K562 (cell line): Measurements from ENCODE around the gene PACRG. TPM values are rescaled to one million over a fixed set of nuclear protein-coding genes. Genes with fewer than 3 reads are reported as not detected.

ENCODE experiments used
- ATAC-seq: fragments of 200-7000 bp; cut with Tn5 transposase; 3 replicates; pipeline ENCODE4 v1.9.1; 2020; ENCODE audit warnings: moderate library complexity
- BruUV-seq: library from RNA; stranded (reverse); fragments of 400-500 nt; replicated peaks from 2 replicates; lab custom pipeline; 2021; lab: Mats Ljungman, UMichigan
- CTCF ChIA-PET: fragments of 300-600 bp; formaldehyde crosslinking; extraction: SDS; loops from one replicate; lab custom pipeline; 2021; ENCODE audit warnings: low intra/inter-chr PET ratio; lab: Yijun Ruan, JAX
- POLR2A ChIA-PET: fragments of 300-600, 350-650 bp; sonication (Branson Sonifier 250); formaldehyde crosslinking; extraction: SDS; loops from one replicate; lab custom pipeline; 2021; ENCODE audit warnings: antibody characterized with exemption, inconsistent platforms; lab: Yijun Ruan, JAX
- DNase-seq, 4 experiments: peaks; one replicate each; pipeline versions ENCODE4 v3.0.0 to v3.0.0-alpha.2; 2011 to 2018; ENCODE audit warnings: low spot score in 3 of 4, mixed read lengths in 3 of 4; ENCODE audit errors: extremely low read depth in 1 of 4
- FAIRE-seq: peaks from 2 replicates; lab custom pipeline; 2011; peaks lifted over from hg19 to GRCh38; lab: Jason Lieb, UNC
- H2AFZ ChIP-seq: 2 replicates; pipeline ENCODE4 v1.6.0; 2011; ENCODE audit warnings: low read depth, low read length, control low read depth, inconsistent platforms
- H3K27ac ChIP-seq: fragments of 200-600 bp; 3 replicates; pipeline ENCODE4 v1.8.0; 2011; ENCODE audit warnings: low read depth, mild to moderate bottlenecking, control low read depth, inconsistent platforms, low read length, moderate library complexity, mixed read lengths; ENCODE audit errors: extremely low read depth
- H3K27me3 ChIP-seq, 2 experiments: fragments of 300-600 bp in 1 of 2; 2 replicates in 1 of 2; 3 replicates in 1 of 2; pipeline versions ENCODE4 v1.6.0 to v1.8.0; 2011; ENCODE audit warnings: inconsistent platforms in 2 of 2, low read length in 2 of 2, mild to moderate bottlenecking in 1 of 2, mixed read lengths in 1 of 2, moderate library complexity in 1 of 2; ENCODE audit not compliant: control insufficient read depth in 2 of 2, insufficient read depth in 2 of 2
- H3K36me3 ChIP-seq: fragments of 300-600 bp; 3 replicates; pipeline ENCODE4 v1.8.0; 2011; ENCODE audit warnings: mild to moderate bottlenecking, low read length, inconsistent platforms; ENCODE audit not compliant: control insufficient read depth, insufficient read depth
- H3K4me1 ChIP-seq, 2 experiments: fragments of 200-600 bp in 1 of 2; replicated peaks in 1 of 2; 2 replicates in 1 of 2; 3 replicates in 1 of 2; pipeline versions ENCODE4 v1.5.1 to v1.8.0; 2011; ENCODE audit warnings: inconsistent platforms in 2 of 2, low read length in 2 of 2, mild to moderate bottlenecking in 1 of 2, mixed read lengths in 1 of 2, moderate library complexity in 1 of 2; ENCODE audit not compliant: control insufficient read depth in 2 of 2, insufficient read depth in 2 of 2
- H3K4me2 ChIP-seq: 2 replicates; pipeline ENCODE4 v1.6.1; 2011; ENCODE audit warnings: low read length, control low read depth, inconsistent platforms, mixed read lengths; ENCODE audit not compliant: insufficient read depth
- H3K4me3 ChIP-seq: fragments of 200-600 bp; sonication (generic), shearing (Covaris generic); 2 replicates; pipeline ENCODE4 v1.5.1; 2016; ENCODE audit warnings: control low read depth, inconsistent platforms
- H3K79me2 ChIP-seq: fragments of 200-600 bp; 3 replicates; pipeline ENCODE4 v1.8.0; 2011; ENCODE audit warnings: low read length, inconsistent platforms; ENCODE audit not compliant: control insufficient read depth, insufficient read depth
- H3K9ac ChIP-seq, 2 experiments: 2 replicates each; pipeline versions ENCODE4 v1.6.0 to v1.6.1; 2011; ENCODE audit warnings: low read depth in 2 of 2, low read length in 2 of 2, control low read depth in 1 of 2, inconsistent platforms in 1 of 2, mild to moderate bottlenecking in 1 of 2, mixed read lengths in 1 of 2; ENCODE audit not compliant: insufficient read depth in 1 of 2
- H3K9me1 ChIP-seq: one replicate; pipeline ENCODE4 v1.6.0; 2011; ENCODE audit warnings: inconsistent platforms, mild to moderate bottlenecking, low read length, moderate library complexity; ENCODE audit not compliant: control insufficient read depth, insufficient read depth
- H3K9me3 ChIP-seq: replicated peaks from 2 replicates; pipeline ENCODE4 v1.5.1; 2011; ENCODE audit warnings: low read depth, low read length, inconsistent platforms; ENCODE audit not compliant: control insufficient read depth, insufficient read depth
- H4K20me1 ChIP-seq: replicated peaks from 2 replicates; pipeline ENCODE4 v1.6.1; 2011; ENCODE audit warnings: low read length, inconsistent platforms, mixed read lengths; ENCODE audit not compliant: control insufficient read depth, insufficient read depth
- C11orf30 ChIP-seq: fragments of 450-650 bp; IDR thresholded peaks from 2 replicates; pipeline ENCODE4 v1.6.1; 2016; ENCODE audit warnings: low read depth, mild to moderate bottlenecking
- EHMT2 ChIP-seq: fragments of 450-650 bp; IDR thresholded peaks from 2 replicates; pipeline ENCODE4 v1.6.1; 2018; ENCODE audit warnings: antibody characterized with exemption
- ELF2 ChIP-seq: fragments of 250-450 bp; sonication (Bioruptor Pico); IDR thresholded peaks from 2 replicates; pipeline ENCODE4 v1.5.0; 2021; ENCODE audit warnings: mild to moderate bottlenecking
- GATAD2B ChIP-seq: fragments of 450-650 bp; IDR thresholded peaks from 2 replicates; pipeline ENCODE4 v1.6.1; 2017; ENCODE audit warnings: mild to moderate bottlenecking, borderline replicate concordance
- MAFF ChIP-seq: IDR thresholded peaks from 2 replicates; pipeline ENCODE4 v1.6.1; 2012; ENCODE audit warnings: low read length, improper control_type of control experiment
- MAFK ChIP-seq: IDR thresholded peaks from 2 replicates; pipeline ENCODE4 v1.6.1; 2011; ENCODE audit warnings: low read length, improper control_type of control experiment
- MTF1 ChIP-seq: fragments of 250-450 bp; sonication (Bioruptor Pico); IDR thresholded peaks from 2 replicates; pipeline ENCODE4 v1.9.0; 2021; ENCODE audit warnings: moderate library complexity, mild to moderate bottlenecking, inconsistent platforms, borderline replicate concordance
- NEUROD1 ChIP-seq: fragments of 150-350 bp; IDR thresholded peaks from 2 replicates; pipeline ENCODE4 v1.6.1; 2014; ENCODE audit warnings: borderline replicate concordance, low read length, low read depth; ENCODE audit not compliant: partially characterized antibody
- RBM14 ChIP-seq: fragments of 200-400 bp; formaldehyde crosslinking; IDR thresholded peaks from 2 replicates; pipeline ENCODE4 v1.6.1; 2018; ENCODE audit warnings: low read depth, mild to moderate bottlenecking, low read length, moderate library complexity, borderline replicate concordance; ENCODE audit not compliant: insufficient read depth
- RBM39 ChIP-seq: fragments of 200-400 bp; formaldehyde crosslinking; optimal IDR thresholded peaks from 2 replicates; pipeline ENCODE3; 2018; ENCODE audit warnings: low read depth, low read length
- SMAD2 ChIP-seq: fragments of 150-350 bp; IDR thresholded peaks from 2 replicates; pipeline ENCODE4 v1.6.1; 2014; ENCODE audit warnings: low read depth, mild to moderate bottlenecking, low read length
- TAF1 ChIP-seq: IDR thresholded peaks from 2 replicates; pipeline ENCODE4 v1.6.1; 2011; ENCODE audit warnings: mild to moderate bottlenecking, low read length, moderate library complexity; ENCODE audit not compliant: insufficient read depth, control insufficient read depth, severe bottlenecking; ENCODE audit errors: extremely low read depth
- ZNF316 ChIP-seq: fragments of 450-650 bp; IDR thresholded peaks from 2 replicates; pipeline ENCODE4 v1.6.1; 2016
- ZNF77 ChIP-seq: fragments of 250-450 bp; sonication (Bioruptor Pico); IDR thresholded peaks from 2 replicates; pipeline ENCODE4 v1.5.0; 2020
- WGBS: fragments of 100-300 bp; shearing (Covaris generic); methylation state at CpG from one replicate; pipeline ENCODE4 v1.1.6; 2016; ENCODE audit warnings: low coverage, mixed read lengths; ENCODE audit not compliant: insufficient coverage; ENCODE audit errors: missing lambda C conversion rate; 5-methylcytosine and 5-hydroxymethylcytosine counted together
- in situ Hi-C: fragments of 300-500 bp; cut with MboI; formaldehyde crosslinking; loops from 4 replicates; pipeline ENCODE4 v1.15.0; 2018; ENCODE audit warnings: inconsistent platforms, mixed read lengths
- intact Hi-C: fragments of 100-400 bp; cut with micrococcal nuclease; formaldehyde crosslinking; loops from 2 replicates; pipeline ENCODE4 v1.14.2; 2022
- polyA plus RNA-seq, 8 experiments: library from polyadenylated mRNA; depleted of rRNA in 4 of 8; stranded (reverse) in 5 of 8; unstranded in 3 of 8; fragments of >200 nt; fragmentation: Nextera tagmentation in 2 of 8; fragmentation: Illumina TruSeq in 1 of 8; extraction: Ambion mirVana in 2 of 8; extraction: Trizol in 1 of 8; gene quantifications; 2 replicates each; pipeline versions ENCODE4 v1.2.1 to v1.2.3, GENCODE V29; 2011 to 2014; ENCODE audit warnings: inconsistent platforms in 1 of 8, missing spikeins in 1 of 8
- total RNA-seq, 7 experiments: library from RNA; depleted of rRNA in 6 of 7; stranded (reverse); fragments of >200 nt in 6 of 7; fragmentation: Illumina TruSeq in 2 of 7; extraction: Trizol in 2 of 7; gene quantifications; 2 replicates each; pipeline versions ENCODE4 v1.2.1 to v1.2.3, GENCODE V29; 2011 to 2021; ENCODE audit warnings: low replicate concordance in 1 of 7
- TF ChIP-seq, protein P1 (sequence below): IDR thresholded peaks from 2 replicates; pipeline ENCODE4 v1.6.1; 2011; ENCODE audit not compliant: insufficient read length; ENCODE audit errors: extremely low read depth

The PACRG gene
- total and polyA plus RNA-seq, 9 of the 15 experiments (the other 6 are each of a cell fraction or from before 2014, with no cell fraction given): 0.04 TPM; not detected in 8

DNA sequence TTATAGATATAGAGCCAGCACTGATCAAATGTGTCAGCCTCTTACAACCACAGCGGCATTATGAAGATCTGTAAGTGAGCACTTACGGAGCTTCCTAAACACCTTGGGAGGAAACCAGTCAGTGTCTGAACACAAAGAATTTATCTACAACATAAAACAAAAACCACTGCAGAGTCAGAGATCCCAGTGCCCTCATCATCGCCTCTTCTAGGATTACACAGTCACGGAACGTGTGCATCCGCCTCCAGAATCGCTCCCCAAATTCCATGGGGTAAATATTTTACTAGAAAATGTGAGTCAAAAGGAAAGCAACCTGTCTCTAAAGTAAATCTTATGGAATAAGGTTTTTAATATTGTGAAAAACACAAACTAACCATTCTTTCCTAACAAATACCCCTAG, 243.6 kb downstream of the PACRG start:
- Histone ChIP-seq H2AFZ (no peak overlapping the region), H3K9ac (no peak overlapping the region), H3K36me3 (no peaks in the 10 kb centered on the region), H3K27ac (no peak overlapping the region), H3K9me1 (no peaks in the 10 kb centered on the region), H3K9me3 (no peaks in the 10 kb centered on the region; the same call in 1 of the 2 replicates), H3K4me2 (no peak overlapping the region), H4K20me1 (no peaks in the 10 kb centered on the region), H3K4me3 (no peak overlapping the region), H3K4me1 (no peaks in the 10 kb centered on the region), H3K79me2 (no peaks in the 10 kb centered on the region), H3K27me3 (no peaks in the 10 kb centered on the region)
- in situ Hi-C loops: no loop called here
- DNase-seq (no peak), FAIRE-seq (no peak), ATAC-seq (no peak)
- CTCF ChIA-PET: no interaction called here
- TF ChIP-seq ELF2 (CRISPR knock-in tag): no peak
- intact Hi-C loops: no loop called here
- WGBS: under 1% methylated on average over 7 of the region's 7 CpGs
- POLR2A ChIA-PET: no interaction called here
- BruUV-seq: no TSS peak

DNA sequence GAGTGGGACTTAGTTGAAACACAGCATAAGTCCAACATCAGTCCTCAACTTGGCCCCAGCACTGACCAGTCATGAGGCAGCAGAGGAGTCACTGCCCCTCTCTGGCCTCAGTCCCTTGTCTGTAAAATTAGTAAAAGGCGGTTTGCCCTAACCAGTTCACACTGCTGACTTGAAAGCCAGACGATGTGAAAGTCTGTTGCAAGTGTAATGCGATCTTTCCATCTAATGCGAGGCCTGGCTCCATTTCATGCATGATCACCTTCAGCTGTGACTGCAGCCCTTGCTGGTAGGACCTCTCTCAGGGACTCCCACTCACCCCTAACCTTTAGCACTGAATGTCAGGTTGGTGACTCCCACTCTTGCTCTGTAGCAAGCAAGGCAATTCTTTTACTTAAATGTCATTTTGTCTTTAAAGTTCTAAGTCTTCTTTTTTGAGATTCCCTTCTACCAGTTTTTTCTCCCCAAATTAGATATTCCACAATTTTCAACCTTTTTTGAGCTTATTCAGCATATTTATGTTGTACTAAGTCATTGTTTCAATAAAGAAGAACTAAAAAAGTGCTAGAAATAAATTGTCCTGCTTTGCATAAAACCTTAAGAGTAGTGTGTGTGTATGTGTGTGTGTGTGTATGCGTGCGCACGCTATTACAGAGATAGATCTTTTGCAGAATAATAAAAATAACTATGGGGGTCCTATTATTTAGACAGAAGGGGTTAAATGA, 245.5 kb downstream of the PACRG start:
- H3K27ac ChIP-seq: no peak overlapping the region
- no peaks in the 10 kb centered on the region for H3K4me1 ChIP-seq
- no peak overlapping the region for H2AFZ ChIP-seq
- WGBS: 0% methylated on average over 7 of the region's 7 CpGs
- H3K27me3 ChIP-seq: no peaks in the 10 kb centered on the region
- ATAC-seq (no peak), DNase-seq (no peak), FAIRE-seq (no peak)
- H3K9ac ChIP-seq: no peak overlapping the region
- no peaks in the 10 kb centered on the region; the same call in 1 of the 2 replicates for H3K9me3 ChIP-seq
- no peaks in the 10 kb centered on the region for H3K36me3 ChIP-seq
- H3K4me3 ChIP-seq: no peak overlapping the region
- ChIA-PET CTCF (no interaction called here), POLR2A (interaction anchor here (1.1 kb wide), 1 partner anchor 22 kb away, joined by 3 read pairs; no protein-coding TSS in a partner anchor)
- BruUV-seq: no TSS peak
- no peaks in the 10 kb centered on the region for H3K9me1 ChIP-seq
- no peaks in the 10 kb centered on the region for H3K79me2 ChIP-seq
- intact Hi-C loops (no loop called here), in situ Hi-C loops (no loop called here)
- no peak overlapping the region for H3K4me2 ChIP-seq
- no peaks in the 10 kb centered on the region for H4K20me1 ChIP-seq
- no peak for TF ChIP-seq ZNF77 (CRISPR knock-in tag)
- no peak for TF ChIP-seq MTF1 (CRISPR knock-in tag)
- TF ChIP-seq, protein P1, sequence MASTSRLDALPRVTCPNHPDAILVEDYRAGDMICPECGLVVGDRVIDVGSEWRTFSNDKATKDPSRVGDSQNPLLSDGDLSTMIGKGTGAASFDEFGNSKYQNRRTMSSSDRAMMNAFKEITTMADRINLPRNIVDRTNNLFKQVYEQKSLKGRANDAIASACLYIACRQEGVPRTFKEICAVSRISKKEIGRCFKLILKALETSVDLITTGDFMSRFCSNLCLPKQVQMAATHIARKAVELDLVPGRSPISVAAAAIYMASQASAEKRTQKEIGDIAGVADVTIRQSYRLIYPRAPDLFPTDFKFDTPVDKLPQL: no peak
- peak; percentile 72 for TF ChIP-seq ZNF316
- no peak for TF ChIP-seq RBM39
- no peak for TF ChIP-seq NEUROD1
- TF ChIP-seq TAF1: no peak
- TF ChIP-seq C11orf30: peak; percentile 48; the same call in 1 of the 2 replicates
- no peak for TF ChIP-seq EHMT2
- TF ChIP-seq MAFK: 0 out of 2 replicates have a peak, but pooled peaks have one; percentile 27
- no peak for TF ChIP-seq SMAD2
- no peak for TF ChIP-seq GATAD2B
- peak; percentile 40; the same call in 1 of the 2 replicates for TF ChIP-seq MAFF
- TF ChIP-seq RBM14: no peak
